Measurements from ENCODE around the gene CGB5. TPM values are rescaled to one million over a fixed set of nuclear protein-coding genes. Genes with fewer than 3 reads are reported as not detected.
A peak's percentile ranks its signal among the peaks of the same experiment; 100 is the strongest.
"Not testable (repeated sequence)": the region's sequence is repeated elsewhere in the genome, so short reads cannot be mapped to it uniquely, and the experiment has no call there.

Gene CGB5
- total RNA-seq, 1 donor from 2014 or later: not detected

- DNase-seq: no peak
These were observed 14.1 kb downstream of the CGB5 start, which contains the start of gene CGB7 for GRCh38 chr19:49057636-49058234. TSS of gene CGB7 (minus strand) at chr19:49057749. CDS start at chr19:49055375, 2,374 bp downstream.

GRCh38 chr19:49058562-49058961 is 14.9 kb downstream of the CGB5 start:
- DNase-seq: no peak

- no peak for DNase-seq
These were observed 15.4 kb downstream of the CGB5 start for GRCh38 chr19:49059053-49059452.

- DNase-seq: no peak
These were observed 17.4 kb downstream of the CGB5 start for GRCh38 chr19:49061000-49061399.

GRCh38 chr19:49061445-49061844 is 17.8 kb downstream of the CGB5 start:
- DNase-seq: no peak

GRCh38 chr19:49064029-49064629 is 20.5 kb downstream of the CGB5 start:
- no peak for DNase-seq

- DNase-seq: no peak
These were observed 21.3 kb downstream of the CGB5 start, which contains the start of gene NTF4 for GRCh38 chr19:49064768-49065611. TSS of gene NTF4 (minus strand) at chr19:49064818. CDS start at chr19:49061997, 2,821 bp downstream.

- no peak for DNase-seq
These were observed 22.4 kb downstream of the CGB5 start for GRCh38 chr19:49065905-49066512.

- no peak for DNase-seq
These were observed 23.9 kb downstream of the CGB5 start for GRCh38 chr19:49067554-49067953.

GRCh38 chr19:49069026-49069425 is 25.4 kb downstream of the CGB5 start:
- no peak for DNase-seq

- no peak for DNase-seq
These were observed 26.8 kb downstream of the CGB5 start for GRCh38 chr19:49070416-49070815.

GRCh38 chr19:49071860-49072547 is 28.4 kb downstream of the CGB5 start:
- no peak for DNase-seq

GRCh38 chr19:49073514-49074378 is 30.1 kb downstream of the CGB5 start:
- DNase-seq: no peak

GRCh38 chr19:49074869-49075268 is 31.2 kb downstream of the CGB5 start:
- not testable (repeated sequence) for DNase-seq

- DNase-seq: no peak
These were observed 36.7 kb downstream of the CGB5 start for GRCh38 chr19:49080392-49080791.

- no peak for DNase-seq
These were observed 37.6 kb downstream of the CGB5 start for GRCh38 chr19:49081273-49081672.

GRCh38 chr19:49084206-49085019 is 40.8 kb downstream of the CGB5 start:
- DNase-seq: no peak

- peak; percentile 95 for DNase-seq
These were observed 41.6 kb downstream of the CGB5 start, which contains the start of gene SNRNP70 for GRCh38 chr19:49085020-49085867. TSS of gene SNRNP70 (plus strand) at chr19:49085451. CDS start at chr19:49086415, 964 bp downstream.

GRCh38 chr19:49085868-49086232 is 42.2 kb downstream of the CGB5 start:
- no peak for DNase-seq

Measured in occipital lobe (tissue), 2 donors.